Spinal cord (tissue), 10 donors: ENCODE results near the gene GRID2. TPM values are rescaled to one million over a fixed set of nuclear protein-coding genes. Genes with fewer than 3 reads are reported as not detected.
A peak's percentile ranks its signal among the peaks of the same experiment; 100 is the strongest.
"Not testable (repeated sequence)": the region's sequence is repeated elsewhere in the genome, so short reads cannot be mapped to it uniquely, and the experiment has no call there.

ENCODE experiments used
- DNase-seq, 6 donors: peaks; one replicate each; pipeline versions ENCODE4 v3.0.0 to v3.0.0-alpha.2; 2013 to 2015; ENCODE audit warnings: low spot score in 6 of 6, low read depth in 4 of 6
- H3K27ac ChIP-seq: one replicate; pipeline ENCODE4 v1.5.1; 2013; ENCODE audit warnings: low read depth, low read length, control low read depth
- H3K27me3 ChIP-seq: one replicate; pipeline ENCODE4 v1.6.1; 2013; ENCODE audit warnings: low read length; ENCODE audit not compliant: control insufficient read depth, insufficient read depth
- H3K36me3 ChIP-seq: one replicate; pipeline ENCODE4 v1.6.1; 2013; ENCODE audit warnings: low read length; ENCODE audit not compliant: control insufficient read depth, insufficient read depth
- H3K4me1 ChIP-seq: one replicate; pipeline ENCODE4 v1.6.1; 2013; ENCODE audit warnings: low read length; ENCODE audit not compliant: control insufficient read depth, insufficient read depth
- H3K4me3 ChIP-seq: one replicate; pipeline ENCODE4 v1.5.1; 2013; ENCODE audit warnings: low read depth, low read length, control low read depth
- H3K9me3 ChIP-seq: one replicate; pipeline ENCODE4 v1.6.1; 2013; ENCODE audit warnings: low read length; ENCODE audit not compliant: control insufficient read depth, insufficient read depth
- WGBS: methylation state at CpG from one replicate; pipeline ENCODE4 v1.1.5; 2013; ENCODE audit warnings: missing lambda C conversion rate; ENCODE audit not compliant: insufficient coverage; 5-methylcytosine and 5-hydroxymethylcytosine counted together
- polyA plus RNA-seq, 2 donors: library from polyadenylated mRNA; unstranded; fragments of 120-200 nt; gene quantifications; one replicate each; pipeline ENCODE4 v1.2.1, GENCODE V29; 2013; ENCODE audit not compliant: insufficient read length in 2 of 2
- total RNA-seq, 2 donors: library from RNA; depleted of rRNA in 1 of 2; stranded (reverse); fragments of 120-200 nt in 1 of 2; fragments of >200 nt in 1 of 2; gene quantifications; one replicate each; pipeline versions ENCODE4 v1.2.3 to v1.2.4, GENCODE V29; 2013 to 2014
- donor health status: healthy.

Gene GRID2
- total and polyA plus RNA-seq, 4 donors = 17.8 to 40.8 (median 23.4) TPM

GRCh38 chr4:92387459-92388069 is 83.8 kb downstream of the GRID2 start:
- DNase-seq = peak in 3 of 6 donors; percentile 4 to 64 (median 63)

DNA sequence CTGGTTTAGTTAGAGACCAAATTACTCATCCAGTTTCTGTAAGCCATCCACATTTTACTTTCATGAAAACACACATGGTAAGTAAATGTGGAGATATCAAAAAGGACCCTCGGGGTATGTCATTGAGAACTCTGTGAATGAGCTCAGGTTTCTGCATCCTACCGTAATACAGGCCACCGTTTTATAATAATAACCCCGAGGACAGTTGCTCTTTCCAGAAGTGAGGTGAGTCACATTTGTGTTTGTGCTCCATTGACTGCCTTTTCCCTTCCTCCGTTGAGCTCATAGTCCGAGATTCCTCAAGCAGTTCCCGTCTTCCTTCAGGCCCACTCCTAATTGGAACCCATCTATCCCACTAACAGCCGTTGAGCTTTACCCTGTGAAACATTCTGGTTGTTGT is 95.3 kb downstream of the GRID2 start:
- Histone ChIP-seq H3K9me3 (no peaks in the 10 kb centered on the region), H3K36me3 (no peaks in the 10 kb centered on the region), H3K4me1 (no peaks in the 10 kb centered on the region), H3K4me3 (no peak overlapping the region), H3K27me3 (no peaks in the 10 kb centered on the region), H3K27ac (no peak overlapping the region)
- 95% methylated on average over 4 of the region's 8 CpGs for WGBS
- DNase-seq = no peak

More at GRCh38 chr4:92387459-92388069, 83.8 kb downstream of the GRID2 start:
- no peak overlapping the region for H3K4me3 ChIP-seq
- H3K27me3 ChIP-seq = no peaks in the 10 kb centered on the region
- H3K36me3 ChIP-seq = no peaks in the 10 kb centered on the region
- no peaks in the 10 kb centered on the region for H3K4me1 ChIP-seq
- peaks cover 2% of the 10 kb centered on the region for H3K9me3 ChIP-seq
- no peak overlapping the region for H3K27ac ChIP-seq
- no CpG with 5 or more reads among the region's 1 CpG for WGBS

GRCh38 chr4:92403525-92403924 is 99.8 kb downstream of the GRID2 start:
- not testable (repeated sequence) for H3K27me3 ChIP-seq, H3K36me3 ChIP-seq, H3K27ac ChIP-seq, H3K4me3 ChIP-seq, H3K9me3 ChIP-seq, DNase-seq, H3K4me1 ChIP-seq
- WGBS = no CpG with 5 or more reads among the region's 7 CpGs

DNA sequence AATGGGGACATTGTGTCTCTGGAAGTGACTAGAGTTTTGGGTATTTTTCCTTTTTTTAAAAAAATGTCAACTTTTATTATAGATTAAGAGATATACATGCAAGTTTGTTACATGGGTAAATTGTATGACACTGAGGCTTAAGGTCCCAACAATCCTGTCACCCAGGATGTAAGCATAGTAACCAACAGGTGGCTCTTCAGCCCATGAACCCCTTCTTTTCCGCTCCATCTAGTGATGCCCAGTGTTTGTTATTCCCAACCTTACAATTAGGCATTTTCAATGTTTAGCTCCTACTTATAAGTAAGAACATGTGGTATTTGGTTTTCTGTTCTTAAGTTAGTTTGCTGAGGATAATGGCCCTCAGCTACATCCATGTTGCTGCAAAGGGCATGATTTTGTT is 102.7 kb downstream of the GRID2 start:
- H3K4me1 ChIP-seq = no peaks in the 10 kb centered on the region
- no peaks in the 10 kb centered on the region for H3K27me3 ChIP-seq
- no peak overlapping the region for H3K27ac ChIP-seq
- no peaks in the 10 kb centered on the region for H3K9me3 ChIP-seq
- no peak overlapping the region for H3K4me3 ChIP-seq
- no peak for DNase-seq
- H3K36me3 ChIP-seq = no peaks in the 10 kb centered on the region
- no CpG with 5 or more reads among the region's 1 CpG for WGBS

DNA sequence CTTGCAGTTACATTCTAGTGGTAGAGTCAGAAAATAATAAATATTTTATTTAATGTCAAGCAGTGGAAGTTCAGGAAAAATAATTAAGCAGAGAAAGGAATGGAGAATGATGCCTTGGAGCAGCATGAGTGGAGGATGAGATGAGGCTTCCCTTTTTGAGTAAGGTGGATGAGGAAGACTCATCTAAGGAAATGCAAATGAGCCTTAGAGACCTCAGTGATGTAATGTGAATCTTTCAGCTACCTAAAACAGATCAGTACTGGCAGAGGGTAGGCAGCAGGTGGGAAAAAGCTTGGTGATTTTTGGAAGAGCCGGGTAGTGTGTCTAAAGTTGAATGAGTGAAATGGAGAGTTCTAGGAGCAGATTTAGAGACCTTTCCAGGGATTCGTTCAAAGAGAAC is 118.2 kb downstream of the GRID2 start:
- Histone ChIP-seq H3K27ac (no peak overlapping the region), H3K36me3 (no peaks in the 10 kb centered on the region), H3K4me3 (no peak overlapping the region), H3K27me3 (no peaks in the 10 kb centered on the region), H3K4me1 (no peaks in the 10 kb centered on the region), H3K9me3 (no peaks in the 10 kb centered on the region)
- 78% methylated on average over 2 of the region's 2 CpGs for WGBS
- no peak for DNase-seq

DNA sequence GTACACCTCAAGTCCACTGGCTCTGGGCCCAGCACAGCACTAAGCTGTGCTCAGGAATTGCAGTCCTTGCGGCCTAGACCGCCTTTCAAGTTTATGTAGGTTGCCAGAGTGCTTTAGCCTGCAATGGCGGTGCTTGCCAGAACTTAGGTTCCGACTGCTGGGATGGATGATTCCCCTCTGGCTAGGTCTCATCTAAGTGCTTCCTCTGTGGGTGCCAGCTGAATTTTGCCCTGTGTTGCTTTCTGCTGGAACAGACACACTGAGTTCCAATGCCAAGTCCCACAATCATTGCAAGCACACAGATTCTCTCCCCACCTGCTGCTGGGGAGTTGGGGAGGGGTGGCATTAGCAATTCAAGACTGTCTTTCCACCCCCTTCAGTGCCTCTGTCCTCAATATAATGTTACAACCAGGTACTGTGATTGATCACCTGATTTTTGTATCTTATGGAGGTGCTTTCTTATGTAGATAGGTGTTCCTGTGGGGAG is 129.5 kb downstream of the GRID2 start:
- DNase-seq = peak in 1 of 6 donors; percentile 43
- no peaks in the 10 kb centered on the region for H3K4me1 ChIP-seq
- WGBS = 78% methylated on average over 4 of the region's 4 CpGs
- H3K4me3 ChIP-seq = no peak overlapping the region
- H3K27ac ChIP-seq = no peak overlapping the region
- H3K36me3 ChIP-seq = no peaks in the 10 kb centered on the region
- peaks cover 2% of the 10 kb centered on the region for H3K9me3 ChIP-seq
- no peaks in the 10 kb centered on the region for H3K27me3 ChIP-seq

DNA sequence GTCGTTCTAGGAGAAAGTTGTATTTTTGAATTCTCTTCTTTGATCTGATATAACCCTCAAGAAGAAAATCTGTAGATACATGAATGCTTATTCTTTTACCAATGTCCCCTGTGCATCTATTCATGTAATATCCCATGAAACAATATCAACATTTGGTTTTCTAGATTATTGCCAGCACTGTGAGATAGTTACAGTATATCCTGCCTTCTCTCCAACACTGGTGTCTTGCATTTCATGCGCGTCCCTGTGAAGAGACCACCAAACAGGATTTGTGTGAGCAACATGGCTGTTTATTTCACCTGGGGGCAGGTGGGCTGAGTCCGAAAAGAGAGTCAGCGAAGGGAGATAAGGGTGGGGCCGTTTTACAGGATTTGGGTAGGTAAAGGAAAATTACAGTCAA is 135.0 kb downstream of the GRID2 start:
- no CpG with 5 or more reads among the region's 6 CpGs for WGBS

GRCh38 chr4:92442131-92442530 is 138.4 kb downstream of the GRID2 start:
- not testable (repeated sequence) for H3K27me3 ChIP-seq, H3K9me3 ChIP-seq, H3K27ac ChIP-seq, H3K4me1 ChIP-seq, H3K36me3 ChIP-seq, H3K4me3 ChIP-seq, DNase-seq
- whole genome bisulfite sequencing = 92% methylated on average over 11 of the region's 20 CpGs

More for the DNA sequence above, 135.0 kb downstream of the GRID2 start:
- H3K27ac ChIP-seq, H3K4me3 ChIP-seq, DNase-seq, H3K27me3 ChIP-seq, H3K9me3 ChIP-seq, H3K36me3 ChIP-seq, H3K4me1 ChIP-seq: not testable (repeated sequence)

DNA sequence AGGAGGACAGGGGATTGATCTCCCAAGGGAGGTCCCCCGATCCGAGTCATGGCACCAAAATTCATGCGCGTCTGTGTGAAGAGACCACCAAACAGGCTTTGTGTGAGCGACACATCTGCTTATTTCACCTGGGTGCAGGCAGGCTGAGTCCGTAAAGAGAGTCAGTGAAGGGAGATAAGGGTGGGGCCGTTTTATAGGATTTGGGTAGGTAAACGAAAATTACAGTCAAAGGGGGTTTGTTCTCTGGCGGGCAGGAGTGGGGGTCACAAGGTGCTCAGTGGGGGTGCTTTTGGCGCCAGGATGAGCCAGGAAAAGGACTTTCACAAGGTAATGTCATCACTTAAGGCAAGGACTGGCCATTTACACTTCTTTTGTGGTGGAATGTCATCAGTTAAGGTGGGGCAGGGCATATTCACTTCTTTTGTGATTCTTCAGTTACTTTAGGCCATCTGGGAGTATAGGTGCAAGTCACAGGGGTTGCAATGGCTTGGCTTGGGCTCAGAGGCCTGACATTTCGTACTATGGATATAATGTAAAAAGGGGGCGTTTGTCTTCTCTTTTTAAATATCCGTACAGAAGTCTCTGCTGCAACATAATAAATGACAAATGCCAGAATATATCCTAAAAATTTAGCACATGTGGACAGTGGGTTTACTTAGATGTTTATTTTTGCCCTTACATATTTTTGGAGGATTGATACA is 140.5 kb downstream of the GRID2 start:
- H3K27me3 ChIP-seq, H3K4me3 ChIP-seq, H3K4me1 ChIP-seq, H3K36me3 ChIP-seq, H3K27ac ChIP-seq, H3K9me3 ChIP-seq, DNase-seq: not testable (repeated sequence)
- WGBS = 97% methylated on average over 8 of the region's 13 CpGs

GRCh38 chr4:92445127-92445526 is 141.4 kb downstream of the GRID2 start:
- no peak for DNase-seq
- WGBS = no CpG with 5 or more reads among the region's 1 CpG
- no peak overlapping the region for H3K27ac ChIP-seq
- H3K27me3 ChIP-seq = no peaks in the 10 kb centered on the region
- H3K4me1 ChIP-seq = no peaks in the 10 kb centered on the region
- H3K9me3 ChIP-seq = no peaks in the 10 kb centered on the region
- H3K36me3 ChIP-seq = no peaks in the 10 kb centered on the region
- no peak overlapping the region for H3K4me3 ChIP-seq
